ENCODE measurements around the gene VSTM2A. TPM values are rescaled to one million over a fixed set of nuclear protein-coding genes. Genes with fewer than 3 reads are reported as not detected.

VSTM2A gene
- total RNA-seq, 2 experiments from 2014 or later: not detected

DNA sequence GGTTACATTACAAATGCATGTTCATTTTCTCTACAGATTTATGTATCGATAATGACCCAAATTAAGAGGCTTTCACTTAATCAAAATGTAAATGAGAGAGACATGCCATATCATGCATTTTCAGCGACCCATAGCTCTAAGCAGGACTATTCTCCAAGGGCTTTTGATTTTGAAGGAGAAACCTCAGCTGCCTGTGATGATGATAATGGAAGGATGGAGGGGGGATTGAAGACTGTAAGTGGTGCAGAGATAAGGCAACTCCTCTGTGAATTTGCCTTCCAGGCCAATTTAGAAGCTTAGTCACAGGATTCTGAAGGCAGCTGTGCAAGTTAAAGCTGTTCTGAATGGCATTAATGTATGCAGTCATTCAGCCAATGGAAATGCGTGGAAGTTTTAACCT lies 8.3 kb downstream of the VSTM2A start:
- H3K27me3 Mint-ChIP-seq: peaks cover 4% of the 10 kb centered on the region
- H3K27ac Mint-ChIP-seq: no peak overlapping the region
- H3K4me3 Mint-ChIP-seq: no peak overlapping the region
- TF ChIP-seq, protein P1, sequence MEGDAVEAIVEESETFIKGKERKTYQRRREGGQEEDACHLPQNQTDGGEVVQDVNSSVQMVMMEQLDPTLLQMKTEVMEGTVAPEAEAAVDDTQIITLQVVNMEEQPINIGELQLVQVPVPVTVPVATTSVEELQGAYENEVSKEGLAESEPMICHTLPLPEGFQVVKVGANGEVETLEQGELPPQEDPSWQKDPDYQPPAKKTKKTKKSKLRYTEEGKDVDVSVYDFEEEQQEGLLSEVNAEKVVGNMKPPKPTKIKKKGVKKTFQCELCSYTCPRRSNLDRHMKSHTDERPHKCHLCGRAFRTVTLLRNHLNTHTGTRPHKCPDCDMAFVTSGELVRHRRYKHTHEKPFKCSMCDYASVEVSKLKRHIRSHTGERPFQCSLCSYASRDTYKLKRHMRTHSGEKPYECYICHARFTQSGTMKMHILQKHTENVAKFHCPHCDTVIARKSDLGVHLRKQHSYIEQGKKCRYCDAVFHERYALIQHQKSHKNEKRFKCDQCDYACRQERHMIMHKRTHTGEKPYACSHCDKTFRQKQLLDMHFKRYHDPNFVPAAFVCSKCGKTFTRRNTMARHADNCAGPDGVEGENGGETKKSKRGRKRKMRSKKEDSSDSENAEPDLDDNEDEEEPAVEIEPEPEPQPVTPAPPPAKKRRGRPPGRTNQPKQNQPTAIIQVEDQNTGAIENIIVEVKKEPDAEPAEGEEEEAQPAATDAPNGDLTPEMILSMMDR (IDR thresholded peaks at IDR 0.05): no peak
- ChIA-PET CTCF (no interaction called here), POLR2A (no interaction called here)
- DNase-seq (no peak), ATAC-seq (no peak)
- H3K4me1 Mint-ChIP-seq (ENCODE audit: low read depth): no peaks in the 10 kb centered on the region
- intact Hi-C loops (cut with micrococcal nuclease): no loop called here
- H3K36me3 Mint-ChIP-seq (ENCODE audit: low read depth): no peaks in the 10 kb centered on the region
- H3K9me3 Mint-ChIP-seq: peaks cover 5% of the 10 kb centered on the region

DNA sequence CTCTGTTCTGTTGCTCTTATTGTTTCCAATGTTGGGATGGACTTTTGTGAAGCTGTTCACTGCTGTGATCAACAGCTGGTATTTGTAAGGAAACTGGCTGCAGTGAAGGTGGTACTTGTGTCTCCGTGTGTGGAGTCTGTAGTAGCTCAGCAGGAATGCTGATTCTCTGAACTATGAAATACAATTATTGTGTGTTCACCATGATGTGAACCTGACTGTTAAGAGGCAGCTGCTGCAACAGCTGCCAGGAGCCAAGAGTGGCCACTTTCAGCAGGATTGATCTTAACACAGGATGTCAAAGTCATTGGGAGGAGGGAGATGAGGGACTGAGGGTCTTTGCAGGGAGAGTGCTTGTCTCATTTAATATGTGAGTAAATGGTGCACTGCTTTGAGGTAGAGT lies 13.9 kb downstream of the VSTM2A start:
- no peaks in the 10 kb centered on the region for H3K4me1 Mint-ChIP-seq (ENCODE audit: low read depth)
- H3K9me3 Mint-ChIP-seq: peaks cover 2% of the 10 kb centered on the region
- H3K4me3 Mint-ChIP-seq: no peak overlapping the region
- intact Hi-C loops (cut with micrococcal nuclease): no loop called here
- no peaks in the 10 kb centered on the region for H3K27me3 Mint-ChIP-seq
- H3K36me3 Mint-ChIP-seq (ENCODE audit: low read depth): no peaks in the 10 kb centered on the region
- POLR2A ChIA-PET: no interaction called here
- TF ChIP-seq, protein P1 (IDR thresholded peaks at IDR 0.05): no peak
- CTCF ChIA-PET: no interaction called here
- ATAC-seq: no peak
- no peak overlapping the region for H3K27ac Mint-ChIP-seq
- no peak for DNase-seq

DNA sequence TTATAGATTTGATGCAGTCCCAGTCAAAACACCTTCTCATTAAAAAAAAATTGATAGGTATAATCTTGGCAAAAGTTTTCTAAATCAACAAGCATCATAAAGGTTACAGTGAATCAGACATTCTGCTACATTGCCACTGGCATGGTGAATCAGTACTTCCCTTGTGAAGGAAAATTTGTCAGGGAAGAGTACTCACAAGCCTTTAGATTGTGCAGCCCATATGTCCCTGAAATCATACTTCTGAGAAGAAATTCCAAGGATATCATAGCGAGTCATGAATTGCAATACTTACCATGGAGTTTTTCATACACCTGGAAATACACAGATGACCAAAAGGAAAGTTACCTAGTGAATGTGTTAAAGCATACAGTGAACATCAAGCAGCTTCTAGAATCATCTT lies 17.2 kb downstream of the VSTM2A start:
- DNase-seq: no peak
- TF ChIP-seq, protein P1 (IDR thresholded peaks at IDR 0.05): no peak
- no peaks in the 10 kb centered on the region for H3K4me1 Mint-ChIP-seq (ENCODE audit: low read depth)
- H3K27me3 Mint-ChIP-seq: no peaks in the 10 kb centered on the region
- CTCF ChIA-PET: no interaction called here
- no peak overlapping the region for H3K27ac Mint-ChIP-seq
- no peak overlapping the region for H3K4me3 Mint-ChIP-seq
- POLR2A ChIA-PET: no interaction called here
- ATAC-seq: no peak
- no peaks in the 10 kb centered on the region for H3K9me3 Mint-ChIP-seq
- intact Hi-C loops (cut with micrococcal nuclease): no loop called here
- no peaks in the 10 kb centered on the region for H3K36me3 Mint-ChIP-seq (ENCODE audit: low read depth)

DNA sequence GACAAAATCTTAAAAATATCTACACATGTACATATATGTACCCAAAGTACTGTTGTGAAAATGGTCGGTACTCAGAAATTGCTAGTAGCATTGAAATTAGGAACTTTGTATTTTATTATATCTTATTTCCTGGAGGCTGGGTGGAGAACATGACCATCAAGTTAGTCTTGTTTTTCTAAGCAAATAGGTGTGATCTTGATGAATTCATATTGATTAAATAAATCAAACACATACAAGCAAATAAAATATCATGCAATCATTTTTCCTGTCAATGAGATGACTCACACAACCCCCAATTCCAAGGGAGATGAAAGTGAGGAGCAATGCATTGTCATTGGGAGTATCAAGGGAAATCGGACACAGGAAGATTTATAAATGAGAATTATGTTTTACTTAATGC lies 18.0 kb downstream of the VSTM2A start:
- CTCF ChIA-PET: no interaction called here
- no peaks in the 10 kb centered on the region for H3K36me3 Mint-ChIP-seq (ENCODE audit: low read depth)
- H3K9me3 Mint-ChIP-seq: no peaks in the 10 kb centered on the region

DNA sequence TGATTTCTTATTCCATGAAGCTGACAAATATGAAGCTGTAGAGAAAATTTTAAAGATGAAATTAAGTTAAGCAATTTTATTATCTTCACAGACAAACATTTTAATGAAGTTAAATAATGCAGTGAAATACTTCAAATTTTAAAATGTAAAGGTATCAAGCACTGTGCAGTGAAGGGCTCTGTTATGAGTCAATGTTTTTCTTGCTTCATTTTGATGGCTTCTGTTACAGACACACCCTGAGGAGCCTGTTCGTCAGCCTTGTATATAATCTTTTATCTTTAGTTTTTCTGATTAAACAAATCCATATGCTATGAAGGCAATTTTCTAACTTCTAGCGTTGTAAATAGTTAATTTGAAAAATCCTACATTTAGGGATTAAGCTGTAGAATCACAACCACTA lies 18.5 kb downstream of the VSTM2A start:
- CTCF ChIA-PET: no interaction called here
- H3K4me1 Mint-ChIP-seq (ENCODE audit: low read depth): no peaks in the 10 kb centered on the region
- intact Hi-C loops (cut with micrococcal nuclease): no loop called here
- no peaks in the 10 kb centered on the region for H3K9me3 Mint-ChIP-seq
- ATAC-seq: no peak
- TF ChIP-seq, protein P1 (IDR thresholded peaks at IDR 0.05): no peak
- no peaks in the 10 kb centered on the region for H3K27me3 Mint-ChIP-seq
- H3K4me3 Mint-ChIP-seq: no peak overlapping the region
- POLR2A ChIA-PET: no interaction called here
- DNase-seq: no peak
- no peaks in the 10 kb centered on the region for H3K36me3 Mint-ChIP-seq (ENCODE audit: low read depth)
- no peak overlapping the region for H3K27ac Mint-ChIP-seq

More for the DNA sequence above, 18.0 kb downstream of the VSTM2A start:
- ATAC-seq (no peak), DNase-seq (no peak)
- Mint-ChIP-seq H3K27me3 (no peaks in the 10 kb centered on the region), H3K4me3 (no peak overlapping the region), H3K27ac (no peak overlapping the region), H3K4me1 (ENCODE audit: low read depth) (no peaks in the 10 kb centered on the region)
- TF ChIP-seq, protein P1 (IDR thresholded peaks at IDR 0.05): no peak
- POLR2A ChIA-PET: no interaction called here
- intact Hi-C loops (cut with micrococcal nuclease): no loop called here
